Measurements from ENCODE around the gene TEAD1. TPM values are rescaled to one million over a fixed set of nuclear protein-coding genes. Genes with fewer than 3 reads are reported as not detected.

TEAD1 gene
- total and polyA plus RNA-seq, 2 experiments from 2014 or later = 24.5 to 103 TPM

GRCh38 chr11:12810568-12810894 is 136.3 kb downstream of the TEAD1 start:
- H3K27me3 Mint-ChIP-seq (ENCODE audit: insufficient read depth, low read depth, poor library complexity) = peaks cover 8% of the 10 kb centered on the region
- Histone ChIP-seq H3K79me2 (replicated peaks; ENCODE audit: insufficient read depth) (peaks cover 90% of the 10 kb centered on the region), H2AFZ (no peak overlapping the region), H3K9me2 (ENCODE audit: insufficient read depth) (peaks cover 8% of the 10 kb centered on the region; the same call in 1 of the 2 replicates), H3K27ac (ENCODE audit: low read depth) (no peak overlapping the region), H3F3A (replicated peaks; ENCODE audit: low read depth) (no peaks in the 10 kb centered on the region), H3K36me3 (ENCODE audit: insufficient read depth) (no peaks in the 10 kb centered on the region), H3K27me3 (ENCODE audit: insufficient read depth) (no peaks in the 10 kb centered on the region), H3K4me2 (no peak overlapping the region), H3K4me3 (no peak overlapping the region), H4K20me1 (replicated peaks; ENCODE audit: insufficient read depth) (peaks cover 6% of the 10 kb centered on the region; the same call in 1 of the 2 replicates), H3K4me1 (ENCODE audit: insufficient read depth) (peaks cover 37% of the 10 kb centered on the region)
- no peak for DNase-seq (ENCODE audit: low spot score)
- H3K36me3 Mint-ChIP-seq (ENCODE audit: low read depth) = no peaks in the 10 kb centered on the region
- TF ChIP-seq ETS1 (IDR thresholded peaks at IDR 0.05) (no peak), EZH2phosphoT487 (IDR thresholded peaks at IDR 0.05; ENCODE audit: unreplicated experiment) (no peak), JUNB (IDR thresholded peaks at IDR 0.05; ENCODE audit: unreplicated experiment) (no peak), POLR2AphosphoS5 (IDR thresholded peaks at IDR 0.05; ENCODE audit: low read depth) (no peak), REST (IDR thresholded peaks at IDR 0.05; ENCODE audit: unreplicated experiment) (no peak), CTCF (conservative IDR thresholded peaks at IDR 0.05; ENCODE audit: low read depth in 2 of 2) (no peak), NANOG (IDR thresholded peaks at IDR 0.05; ENCODE audit: borderline replicate concordance) (no peak), EZH2 (IDR thresholded peaks at IDR 0.05; ENCODE audit: low read depth, unreplicated experiment) (no peak), STAT1 (IDR thresholded peaks at IDR 0.05; ENCODE audit: unreplicated experiment) (no peak), ZNF462 (CRISPR knock-in tag; IDR thresholded peaks at IDR 0.05) (no peak), ZNF114 (CRISPR knock-in tag; IDR thresholded peaks at IDR 0.05) (no peak), ZNF331 (CRISPR knock-in tag; IDR thresholded peaks at IDR 0.05; ENCODE audit: low read depth) (no peak)
- no peaks in the 10 kb centered on the region for H3K9me3 Mint-ChIP-seq
- ATAC-seq = no peak
- peaks cover 78% of the 10 kb centered on the region for H3K4me1 Mint-ChIP-seq
- H3K4me3 Mint-ChIP-seq = no peak overlapping the region
- H3K27ac Mint-ChIP-seq = no peak overlapping the region
